Urothelium cell line (cell line): ENCODE measurements around the gene RABEPK.
"Not testable (repeated sequence)": the region's sequence is repeated elsewhere in the genome, so short reads cannot be mapped to it uniquely, and the experiment has no call there.

Experiments
- DNase-seq: peaks from one replicate; pipeline ENCODE4 v3.0.0; 2011; ENCODE audit warnings: low spot score, mixed read lengths
- FAIRE-seq: peaks from 2 replicates; lab custom pipeline; 2011; peaks lifted over from hg19 to GRCh38; lab: Jason Lieb, UNC

The RABEPK gene

GRCh38 chr9:125190361-125190801 is 10.0 kb upstream of the RABEPK start:
- FAIRE-seq = no peak
- no peak for DNase-seq

DNA sequence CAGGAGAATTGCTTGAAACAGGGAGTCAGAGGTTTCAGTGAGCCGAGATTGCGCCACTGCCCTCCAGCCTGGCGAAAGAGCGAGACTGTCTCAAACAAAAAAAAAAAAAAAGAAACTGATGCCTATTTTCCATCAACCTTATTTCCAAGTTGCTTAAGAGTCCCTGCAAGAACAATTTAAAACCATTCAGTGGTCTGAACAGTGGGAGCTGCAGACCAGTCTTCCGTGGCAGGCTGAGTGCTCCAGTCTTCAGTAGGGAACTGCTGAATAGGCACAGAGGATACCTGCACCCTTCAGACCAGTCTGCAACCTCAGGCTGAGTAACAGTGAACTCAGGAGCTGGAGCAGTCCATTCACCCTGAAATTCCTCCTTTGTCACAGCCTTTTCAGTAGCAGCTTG is 5.9 kb upstream of the RABEPK start:
- not testable (repeated sequence) for DNase-seq, FAIRE-seq

GRCh38 chr9:125195591-125195990 is 4.8 kb upstream of the RABEPK start:
- FAIRE-seq, DNase-seq: not testable (repeated sequence)

DNA sequence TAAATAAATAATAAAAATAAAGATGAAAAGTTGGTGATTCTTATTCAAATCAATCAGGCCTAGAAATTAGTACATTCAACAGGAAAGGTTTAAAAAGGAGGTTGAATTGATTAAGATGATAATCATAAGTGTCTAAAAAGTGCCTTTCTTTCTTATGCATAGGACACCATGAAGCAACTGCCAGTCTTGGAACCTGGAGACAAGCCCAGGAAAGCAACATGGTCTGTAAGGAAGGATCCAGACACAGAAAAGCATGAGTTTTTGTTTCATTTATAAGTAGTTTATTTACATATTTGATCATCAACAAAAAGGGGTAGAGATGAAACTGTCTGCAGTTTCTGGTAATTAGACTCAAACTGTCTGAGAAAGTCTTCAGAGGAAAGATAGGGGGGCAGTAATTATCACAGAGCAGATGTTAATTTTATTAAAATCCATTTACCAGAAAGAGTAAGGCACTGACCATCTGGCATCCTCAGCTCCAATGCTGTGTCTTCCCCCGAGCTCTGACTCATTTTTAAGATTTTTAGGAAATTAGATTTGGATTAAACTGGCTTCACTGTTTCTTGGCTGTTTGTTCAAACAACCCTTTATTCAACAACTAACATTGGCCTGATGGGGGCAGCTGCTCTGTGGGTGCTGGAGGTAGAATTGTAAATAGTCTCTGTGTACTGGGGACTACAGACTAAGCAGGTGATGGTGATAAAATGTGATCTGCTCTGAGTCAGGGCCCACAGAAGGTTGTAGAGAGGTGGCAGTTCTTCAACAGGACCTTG is 2.7 kb downstream of the RABEPK start:
- FAIRE-seq (no peak), DNase-seq (no peak)

DNA sequence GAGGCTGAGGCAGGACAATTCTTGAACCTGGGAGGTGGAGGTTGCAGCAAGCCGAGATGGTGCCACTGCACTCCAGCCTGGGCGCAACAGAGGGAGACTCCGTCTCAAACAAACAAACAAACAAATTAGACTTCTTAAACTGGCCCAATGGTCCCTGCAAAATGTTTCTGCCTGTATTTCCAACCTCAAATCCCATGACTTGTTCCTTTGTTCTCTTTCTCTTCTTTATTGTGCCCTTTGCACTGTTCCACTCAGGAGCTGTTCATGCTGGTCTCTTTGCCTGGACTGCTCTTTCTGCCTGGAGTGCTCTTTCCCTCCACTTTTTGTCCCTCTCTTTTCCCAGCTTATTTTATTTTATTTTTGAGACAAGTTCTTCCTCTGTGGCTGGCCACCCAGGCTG is 4.1 kb downstream of the RABEPK start:
- no peak for FAIRE-seq
- DNase-seq = no peak

- no peak for FAIRE-seq
- no peak for DNase-seq
Observed at GRCh38 chr9:125214186-125214585, 13.8 kb downstream of the RABEPK start.

GRCh38 chr9:125218621-125219020 is 18.3 kb downstream of the RABEPK start:
- no peak for DNase-seq
- no peak for FAIRE-seq

- FAIRE-seq, DNase-seq: not testable (repeated sequence)
Observed at GRCh38 chr9:125224858-125225257, 24.5 kb downstream of the RABEPK start.

GRCh38 chr9:125227761-125228160 is 27.4 kb downstream of the RABEPK start:
- no peak for FAIRE-seq
- no peak for DNase-seq

DNA sequence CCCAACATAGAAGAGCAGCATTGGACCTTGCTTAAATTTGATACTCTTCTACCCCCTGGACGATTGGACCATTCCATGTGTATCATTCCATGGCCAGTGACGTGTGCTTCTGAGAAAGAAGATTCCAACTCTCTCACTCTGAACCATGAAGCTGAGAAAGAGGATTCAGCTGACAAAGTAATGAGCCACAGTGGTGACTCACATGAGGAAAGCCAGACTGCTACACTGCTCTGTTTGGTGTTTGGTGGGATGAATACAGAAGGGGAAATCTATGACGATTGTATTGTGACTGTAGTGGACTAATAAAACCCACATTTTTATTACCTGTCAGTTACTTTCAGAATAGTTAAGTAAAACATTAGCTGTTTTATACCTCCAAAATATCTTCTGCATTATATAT is 33.3 kb downstream of the RABEPK start:
- no peak for DNase-seq
- no peak for FAIRE-seq

DNA sequence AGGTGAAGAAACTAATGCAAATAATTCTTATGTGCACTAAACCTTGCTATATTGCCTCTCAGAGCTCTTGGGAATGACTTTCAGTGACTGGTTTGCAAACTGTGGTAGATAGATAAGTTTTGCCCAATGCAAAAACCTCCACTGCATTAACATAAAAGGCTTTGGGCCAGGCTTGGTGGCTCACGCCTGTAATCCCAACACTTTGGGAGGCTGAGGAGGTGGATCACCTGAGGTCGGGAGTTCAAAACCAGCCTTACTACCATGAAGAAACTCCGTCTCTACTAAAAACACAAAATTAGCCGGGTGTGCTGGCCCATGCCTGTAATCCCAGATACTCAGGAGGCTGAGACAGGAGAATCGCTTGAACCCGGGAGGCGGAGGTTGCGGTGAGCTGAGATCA is 33.8 kb downstream of the RABEPK start:
- FAIRE-seq, DNase-seq: not testable (repeated sequence)

DNA sequence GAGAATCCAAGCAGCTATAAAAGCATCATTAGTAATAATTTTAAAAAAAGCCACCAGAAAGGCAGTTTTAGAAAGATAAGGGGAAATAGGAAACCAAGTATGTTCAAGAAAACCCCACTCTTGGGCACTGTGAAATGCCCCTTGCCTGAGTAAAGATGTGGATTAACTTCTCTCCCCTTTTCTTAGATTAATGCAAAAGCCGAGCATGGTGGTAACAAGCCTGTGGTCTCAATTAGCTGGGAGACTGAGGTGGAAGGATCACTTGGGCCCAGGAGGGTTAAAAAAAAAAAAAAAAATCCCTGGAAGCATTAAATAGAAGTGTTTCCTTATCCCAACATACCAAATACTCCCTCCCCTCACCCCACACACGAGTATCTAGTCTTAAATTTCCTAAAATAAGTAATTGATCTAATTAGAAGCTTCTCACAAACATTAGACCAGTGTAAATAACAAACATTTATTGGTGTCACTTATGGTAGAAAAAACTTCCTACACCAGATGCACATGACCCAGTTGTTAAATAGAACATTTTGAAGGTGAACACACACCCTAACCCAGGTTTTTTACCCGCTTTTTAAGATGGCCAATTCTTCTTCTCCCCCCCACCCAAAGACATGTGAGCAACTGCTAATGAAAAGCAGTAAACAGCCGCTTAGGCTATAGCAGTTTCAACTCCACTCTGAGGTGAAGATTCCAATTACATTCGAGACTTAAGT is 35.6 kb downstream of the RABEPK start:
- no peak for DNase-seq

DNA sequence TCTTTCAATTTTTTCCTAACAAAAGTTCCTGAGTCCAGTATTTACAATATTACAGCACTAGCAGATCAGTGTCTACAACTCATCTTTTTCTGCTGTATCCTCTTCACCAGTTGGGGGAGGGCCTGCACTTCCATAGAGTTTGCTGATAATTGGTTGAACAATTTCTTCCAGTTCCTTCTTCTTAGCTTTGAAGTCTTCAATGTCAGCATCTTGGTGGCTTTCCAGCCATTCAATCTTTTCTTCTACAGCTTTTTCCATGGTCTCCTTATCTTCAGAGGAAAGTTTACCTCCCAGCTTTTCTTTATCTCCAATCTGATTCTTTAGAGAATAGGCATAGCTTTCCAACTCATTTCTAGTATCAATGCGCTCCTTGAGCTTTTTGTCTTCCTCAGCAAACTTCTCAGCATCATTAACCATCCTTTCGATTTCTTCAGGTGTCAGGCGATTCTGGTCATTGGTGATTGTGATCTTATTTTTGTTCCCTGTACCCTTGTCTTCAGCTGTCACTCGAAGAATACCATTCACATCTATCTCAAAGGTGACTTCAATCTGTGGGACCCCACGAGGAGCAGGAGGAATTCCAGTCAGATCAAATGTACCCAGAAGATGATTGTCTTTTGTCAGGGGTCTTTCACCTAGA is 36.3 kb downstream of the RABEPK start:
- FAIRE-seq, DNase-seq: not testable (repeated sequence)

More for the DNA sequence above, 35.6 kb downstream of the RABEPK start:
- no peak for FAIRE-seq

- FAIRE-seq = no peak
Observed at GRCh38 chr9:125238127-125238914, 38.0 kb downstream of the RABEPK start.

GRCh38 chr9:125238915-125239446 is 38.6 kb downstream of the RABEPK start:
- DNase-seq (no peak), FAIRE-seq (no peak)

More at GRCh38 chr9:125238127-125238914, 38.0 kb downstream of the RABEPK start:
- DNase-seq = no peak

- no peak for FAIRE-seq
- DNase-seq = no peak
Observed at GRCh38 chr9:125239631-125240597, 39.6 kb downstream of the RABEPK start.

DNA sequence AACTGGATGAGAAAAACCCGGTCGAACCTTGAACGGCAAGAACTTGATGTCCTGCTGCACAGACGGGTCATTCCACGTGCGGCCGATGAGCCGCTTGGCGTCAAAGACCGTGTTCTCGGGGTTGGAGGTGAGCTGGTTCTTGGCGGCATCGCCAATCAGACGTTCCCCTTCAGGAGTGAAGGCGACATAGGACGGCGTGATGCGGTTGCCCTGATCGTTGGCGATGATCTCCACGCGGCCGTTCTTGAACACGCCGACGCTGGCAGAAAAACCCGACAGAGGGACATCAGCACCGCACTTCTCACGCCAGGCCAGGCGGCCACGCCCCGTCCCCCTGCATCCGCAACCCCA is 40.3 kb downstream of the RABEPK start:
- DNase-seq (peak; percentile 7), FAIRE-seq (no peak)

DNA sequence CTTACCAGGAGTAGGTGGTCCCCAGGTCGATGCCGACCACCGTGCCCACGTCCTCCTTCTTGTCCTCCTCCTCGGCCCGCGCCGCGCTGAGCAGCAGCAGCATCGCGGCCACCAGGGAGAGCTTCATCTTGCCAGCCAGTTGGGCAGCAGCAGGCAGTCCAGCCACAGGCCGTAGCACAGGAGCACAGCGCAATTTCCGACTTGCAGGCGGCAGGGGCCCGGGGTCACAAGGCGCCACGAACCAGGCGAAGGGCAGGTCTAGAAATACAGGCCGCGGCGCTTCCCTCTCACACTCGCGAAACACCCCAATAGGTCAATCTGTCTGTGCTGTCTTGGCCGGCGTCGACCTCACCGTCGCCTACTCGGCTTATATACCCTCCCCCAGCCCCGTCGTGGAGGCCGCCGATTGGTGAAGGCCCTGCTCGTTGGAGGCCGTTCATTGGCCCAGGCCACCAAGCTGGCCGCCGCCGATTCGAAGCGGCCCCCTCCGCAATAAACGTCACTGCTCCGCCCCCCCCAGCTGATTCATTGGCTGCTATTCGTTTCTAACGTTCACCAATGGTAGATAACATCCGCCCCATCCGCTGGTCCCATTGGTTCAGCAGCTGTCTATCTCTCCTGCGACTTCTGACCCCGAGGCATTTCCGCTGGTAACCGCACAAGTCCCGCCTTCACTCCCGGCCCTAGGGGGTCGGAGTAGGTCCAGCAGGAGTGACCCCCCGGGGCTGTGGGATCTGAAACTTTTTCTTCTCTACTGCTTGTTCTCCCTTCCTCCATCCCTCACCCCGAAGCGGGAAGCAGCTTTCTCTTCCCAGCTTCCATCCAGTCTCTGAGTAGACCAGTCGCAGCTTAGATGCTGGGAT is 40.9 kb downstream of the RABEPK start, which contains the start of gene HSPA5:
HSPA5 (minus strand) TSS at position 344 of the 863 bp plus-strand sequence; CDS start at position 127, 217 bp downstream.
- FAIRE-seq (no peak), DNase-seq (peak; percentile 97)
